CD4-positive, alpha-beta T cell treated with Interleukin-4 for 4 hours (primary cell): ENCODE data around the gene FAM241A.
A peak's percentile ranks its signal among the peaks of the same experiment; 100 is the strongest.
"Not testable (repeated sequence)": the region's sequence is repeated elsewhere in the genome, so short reads cannot be mapped to it uniquely, and the experiment has no call there.

Experiments used
- DNase-seq: peaks from one replicate; pipeline ENCODE4 v3.0.0-alpha.2; 2020

The FAM241A gene

GRCh38 chr4:112176596-112176995 lies 31.3 kb downstream of the FAM241A start:
- DNase-seq: no peak

DNA sequence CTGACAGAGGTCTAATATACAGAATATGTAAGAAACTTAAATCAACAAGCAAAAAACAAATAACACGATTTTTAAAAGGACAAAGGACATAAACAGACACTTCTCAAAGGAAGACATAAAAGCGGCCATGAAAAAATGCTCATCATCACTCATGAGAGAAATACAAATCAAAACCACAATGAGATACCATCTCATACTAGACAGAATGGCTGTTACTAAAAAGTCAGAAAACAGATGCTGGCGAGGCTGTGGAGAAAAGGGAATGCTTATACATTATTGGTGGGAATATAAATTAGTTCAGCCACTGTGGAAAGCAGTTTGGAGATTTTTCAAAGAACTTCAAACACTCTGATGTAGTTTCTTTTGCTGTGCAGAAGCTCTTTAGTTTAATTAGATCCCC lies 33.5 kb downstream of the FAM241A start:
- peak; percentile 5 for DNase-seq

GRCh38 chr4:112181358-112182000 lies 36.2 kb downstream of the FAM241A start:
- DNase-seq: no peak

- no peak for DNase-seq
These were observed 37.4 kb downstream of the FAM241A start for GRCh38 chr4:112182604-112183003.

- DNase-seq: peak; percentile 39
These were observed 38.0 kb downstream of the FAM241A start for GRCh38 chr4:112183252-112183651.

GRCh38 chr4:112184438-112184837 lies 39.2 kb downstream of the FAM241A start:
- no peak for DNase-seq

DNA sequence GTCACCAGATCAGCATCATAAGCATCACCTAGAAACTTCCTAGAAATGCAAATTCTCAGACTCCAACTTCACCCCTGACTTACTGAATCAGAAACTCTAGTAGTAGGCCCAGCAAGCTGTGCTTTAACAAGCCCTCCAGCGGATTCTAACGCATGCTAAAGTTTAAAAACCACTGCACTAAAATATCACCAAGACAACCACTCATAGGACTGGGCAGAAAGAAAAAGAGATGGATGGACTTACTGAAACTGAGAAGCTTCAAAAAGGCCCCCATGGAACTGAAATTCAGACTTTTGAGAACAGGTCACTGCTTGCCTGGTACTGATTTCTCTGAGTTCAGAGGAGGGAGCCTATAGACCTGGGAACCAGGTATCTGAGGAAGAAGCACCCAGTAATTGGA lies 40.1 kb downstream of the FAM241A start:
- no peak for DNase-seq

DNA sequence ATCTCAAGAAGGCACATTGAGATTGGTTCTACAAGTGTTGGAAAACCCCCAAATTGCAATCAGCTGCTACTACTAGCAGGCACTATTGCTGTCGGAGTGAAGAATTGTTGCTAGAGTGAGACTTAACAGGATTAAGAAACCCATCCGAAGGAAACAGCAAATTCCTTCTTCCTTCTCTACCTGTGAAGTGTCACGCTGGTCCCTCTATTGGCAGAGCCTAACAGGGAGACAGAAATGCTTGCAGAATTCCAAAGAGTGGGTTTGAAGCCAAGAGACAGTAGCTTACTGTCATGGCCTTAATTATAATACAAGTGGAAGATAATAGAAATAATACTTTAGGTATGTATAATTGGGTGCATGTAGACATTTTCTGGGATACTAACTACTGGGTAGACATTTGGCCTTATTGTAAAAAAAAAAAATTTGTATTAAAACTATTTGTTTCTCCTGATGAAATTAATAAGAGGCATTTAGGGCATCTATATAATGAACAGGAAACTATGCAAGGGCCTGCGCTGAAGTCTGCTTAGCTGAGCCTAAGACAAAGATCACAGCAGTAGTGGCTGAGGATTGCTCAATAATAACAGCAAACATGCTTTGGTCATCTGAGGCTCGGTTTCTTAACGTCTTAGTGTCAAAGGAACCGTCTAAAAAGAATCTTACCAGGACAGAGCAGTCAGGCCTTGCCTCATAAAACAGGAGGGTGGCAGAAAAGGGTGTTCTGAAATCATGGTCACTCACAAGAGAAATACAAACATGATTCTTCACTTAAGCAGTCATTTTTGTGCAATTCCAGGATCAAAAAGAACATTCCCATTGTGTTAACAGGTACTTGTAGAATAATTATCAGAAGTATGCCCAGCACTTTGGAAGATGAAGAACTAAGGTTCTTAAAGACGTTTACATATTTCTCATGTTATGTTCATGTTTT lies 40.8 kb downstream of the FAM241A start:
- no peak for DNase-seq

DNA sequence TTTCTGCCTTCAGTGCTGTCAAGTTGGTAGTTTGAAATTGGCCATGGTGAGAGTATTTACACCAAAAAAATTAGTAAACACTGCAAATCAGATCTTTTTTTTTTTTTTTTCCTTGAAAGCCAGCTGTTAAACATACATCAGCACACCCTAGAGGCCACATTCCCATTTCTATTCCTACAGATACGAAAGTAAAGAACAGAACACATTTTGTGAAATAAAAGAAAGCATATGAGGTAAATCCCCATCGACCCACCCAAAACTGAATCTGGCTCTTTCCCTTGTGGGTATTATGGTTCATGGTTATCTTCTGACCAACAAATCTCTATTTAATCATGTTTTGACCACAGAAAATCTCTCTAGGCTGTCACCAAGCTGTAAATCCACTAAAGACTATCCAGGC lies 44.5 kb downstream of the FAM241A start:
- DNase-seq: no peak

- DNase-seq: no peak
These were observed 45.4 kb downstream of the FAM241A start for GRCh38 chr4:112190684-112191083.

- no peak for DNase-seq
These were observed 51.2 kb downstream of the FAM241A start for GRCh38 chr4:112196461-112196860.

GRCh38 chr4:112199041-112199440 lies 53.8 kb downstream of the FAM241A start:
- DNase-seq: no peak

GRCh38 chr4:112201915-112202505 lies 56.8 kb downstream of the FAM241A start:
- no peak for DNase-seq

DNA sequence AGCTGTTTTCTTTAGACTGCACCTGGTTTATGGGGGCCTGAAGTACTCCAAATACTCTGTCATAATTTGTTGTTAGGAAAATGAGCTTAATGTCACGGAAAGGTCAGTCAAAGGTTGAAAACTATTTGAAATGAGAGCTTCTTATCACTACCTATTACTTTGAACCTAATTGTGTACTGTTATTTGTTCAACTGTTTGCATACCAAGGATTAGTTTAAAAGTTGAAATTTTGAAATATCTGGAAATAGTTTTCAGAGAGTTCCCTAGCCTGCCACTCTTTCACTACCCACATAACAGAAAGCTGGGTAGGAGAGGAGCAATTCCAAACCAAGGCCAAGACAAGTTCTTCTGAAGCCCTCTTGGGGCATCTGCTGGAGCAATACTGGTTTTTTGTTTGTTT lies 58.3 kb downstream of the FAM241A start:
- no peak for DNase-seq

DNA sequence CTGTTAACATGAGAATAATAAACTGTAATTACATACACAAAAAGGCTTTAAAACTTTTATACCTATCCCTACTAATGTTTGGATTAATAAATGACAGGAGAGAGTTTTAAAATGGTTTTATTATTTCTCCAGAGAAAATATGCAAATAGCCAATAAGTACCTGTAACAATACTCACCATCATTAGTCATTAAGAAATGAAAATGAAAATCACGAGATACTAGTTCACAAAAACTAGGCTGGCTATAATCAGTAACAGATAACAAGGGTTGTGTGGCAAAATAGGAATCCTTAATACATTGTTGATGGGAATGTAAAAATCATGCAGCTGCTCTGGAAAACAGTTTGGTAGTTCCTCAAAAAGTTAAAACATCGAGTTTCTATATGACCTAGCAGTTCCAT lies 61.2 kb downstream of the FAM241A start:
- DNase-seq: no peak

- not testable (repeated sequence) for DNase-seq
These were observed 63.2 kb downstream of the FAM241A start for GRCh38 chr4:112208137-112209095.

- no peak for DNase-seq
These were observed 65.5 kb downstream of the FAM241A start for GRCh38 chr4:112210777-112211176.

DNA sequence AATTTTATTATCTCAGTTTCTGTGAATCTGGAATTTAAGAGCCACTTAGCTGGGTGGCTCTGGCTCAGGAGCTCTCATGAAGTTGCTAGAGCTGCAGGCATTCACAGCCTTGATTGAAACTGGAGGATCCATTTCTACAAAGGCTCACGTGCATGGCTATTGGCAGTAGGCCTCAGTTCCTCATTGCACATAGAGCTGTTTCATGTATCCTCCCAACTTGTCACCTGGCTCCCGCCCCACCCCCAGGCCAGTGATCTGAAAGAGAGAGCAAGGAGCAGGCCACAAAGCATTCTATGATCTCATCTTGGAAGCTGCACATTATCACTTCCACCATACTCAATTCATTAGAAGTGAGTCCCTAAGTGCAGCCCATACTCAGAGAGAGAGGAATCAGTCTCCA lies 67.8 kb downstream of the FAM241A start:
- no peak for DNase-seq

- DNase-seq: no peak
These were observed 68.6 kb downstream of the FAM241A start for GRCh38 chr4:112213856-112214255.

- peak; percentile 31 for DNase-seq
These were observed 69.4 kb downstream of the FAM241A start for GRCh38 chr4:112214390-112215264.

DNA sequence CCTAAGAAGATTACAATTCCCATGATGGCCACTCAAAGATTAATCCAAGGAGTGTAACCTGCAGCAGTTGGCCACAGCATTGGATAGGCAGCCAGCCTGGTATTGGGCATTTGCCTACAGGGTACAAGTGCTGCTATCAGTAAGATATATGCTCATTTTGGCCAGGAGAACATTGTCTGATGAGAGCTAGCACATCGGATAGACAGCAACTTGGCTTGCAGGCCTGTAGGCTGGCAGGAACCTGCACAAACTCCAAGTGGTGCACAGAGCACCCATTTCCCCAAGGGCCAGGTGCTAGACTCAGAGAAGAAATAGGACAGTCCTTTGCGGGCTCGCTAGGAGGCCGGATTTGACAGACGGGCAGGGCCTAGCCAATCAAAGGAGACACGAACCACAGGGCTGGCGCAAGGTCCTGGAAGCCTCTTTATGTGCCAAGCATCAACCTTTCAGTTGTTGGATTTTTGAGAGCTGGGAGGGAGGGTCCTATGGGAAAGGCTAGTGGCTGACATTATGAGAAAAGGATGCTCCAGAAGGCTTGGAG lies 74.6 kb downstream of the FAM241A start:
- DNase-seq: no peak
